Suprapubic skin (tissue), 4 donors: ENCODE data around the gene GJA9.

Experiments used
- EP300 ChIP-seq: sonication (generic); formaldehyde crosslinking; IDR thresholded peaks from one replicate; pipeline ENCODE4 v1.6.1; 2017; ENCODE audit warnings: antibody characterized with exemption
- POLR2A ChIP-seq, 2 donors: fragments of 450-650 bp; IDR thresholded peaks; one replicate each; pipeline ENCODE4 v1.6.1; 2017; ENCODE audit warnings: antibody characterized with exemption in 2 of 2, mild to moderate bottlenecking in 2 of 2, moderate library complexity in 2 of 2
- POLR2AphosphoS5 ChIP-seq, 3 donors: sonication (generic); formaldehyde crosslinking; IDR thresholded peaks; one replicate each; pipeline ENCODE4 v1.6.1; 2017; ENCODE audit warnings: antibody characterized with exemption in 3 of 3
- TF ChIP-seq, protein P1 (sequence below), 2 donors: fragments of 200-600 bp in 1 of 2; fragments of 450-650 bp in 1 of 2; sonication (generic) in 1 of 2; IDR thresholded peaks; one replicate each; pipeline ENCODE4 v1.5.1; 2016 to 2019; ENCODE audit warnings: antibody characterized with exemption in 2 of 2, mild to moderate bottlenecking in 1 of 2, moderate library complexity in 1 of 2

DNA sequence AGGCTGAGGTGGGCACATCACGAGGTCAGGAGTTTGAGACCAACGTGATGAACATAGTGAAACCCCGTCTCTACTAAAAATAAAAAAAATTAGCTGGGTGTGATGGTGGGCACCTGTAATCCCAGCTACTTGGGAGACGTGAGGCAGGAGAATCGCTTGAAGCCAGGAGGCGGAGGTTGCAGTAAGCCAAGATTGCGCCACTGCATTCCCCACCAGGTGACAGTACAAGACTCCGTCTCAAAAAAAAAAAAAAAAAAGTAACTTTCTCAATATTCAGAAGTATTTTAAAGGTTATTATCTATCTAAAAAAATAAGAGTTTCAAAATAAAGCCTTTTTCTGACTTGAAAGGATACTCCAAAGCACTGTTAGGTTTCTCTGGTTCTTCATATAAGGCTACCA, 14.2 kb downstream of the GJA9 start:
- TF ChIP-seq POLR2A (IDR thresholded peaks at IDR 0.05): no peak
- TF ChIP-seq, protein P1, sequence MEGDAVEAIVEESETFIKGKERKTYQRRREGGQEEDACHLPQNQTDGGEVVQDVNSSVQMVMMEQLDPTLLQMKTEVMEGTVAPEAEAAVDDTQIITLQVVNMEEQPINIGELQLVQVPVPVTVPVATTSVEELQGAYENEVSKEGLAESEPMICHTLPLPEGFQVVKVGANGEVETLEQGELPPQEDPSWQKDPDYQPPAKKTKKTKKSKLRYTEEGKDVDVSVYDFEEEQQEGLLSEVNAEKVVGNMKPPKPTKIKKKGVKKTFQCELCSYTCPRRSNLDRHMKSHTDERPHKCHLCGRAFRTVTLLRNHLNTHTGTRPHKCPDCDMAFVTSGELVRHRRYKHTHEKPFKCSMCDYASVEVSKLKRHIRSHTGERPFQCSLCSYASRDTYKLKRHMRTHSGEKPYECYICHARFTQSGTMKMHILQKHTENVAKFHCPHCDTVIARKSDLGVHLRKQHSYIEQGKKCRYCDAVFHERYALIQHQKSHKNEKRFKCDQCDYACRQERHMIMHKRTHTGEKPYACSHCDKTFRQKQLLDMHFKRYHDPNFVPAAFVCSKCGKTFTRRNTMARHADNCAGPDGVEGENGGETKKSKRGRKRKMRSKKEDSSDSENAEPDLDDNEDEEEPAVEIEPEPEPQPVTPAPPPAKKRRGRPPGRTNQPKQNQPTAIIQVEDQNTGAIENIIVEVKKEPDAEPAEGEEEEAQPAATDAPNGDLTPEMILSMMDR (IDR thresholded peaks at IDR 0.05): no peak
- no peak for TF ChIP-seq POLR2AphosphoS5 (IDR thresholded peaks at IDR 0.05)
- TF ChIP-seq EP300: no peak
